Right atrium auricular region (tissue), 2 donors: ENCODE results near the gene MYOD1. TPM values are rescaled to one million over a fixed set of nuclear protein-coding genes. Genes with fewer than 3 reads are reported as not detected.

Experiments
- DNase-seq: peaks from one replicate; pipeline ENCODE4 v3.0.0-alpha.2; 2019; ENCODE audit warnings: low spot score
- H3K27ac ChIP-seq, 2 donors: fragments of 200-600 bp; sonication (generic); 1 replicate in 1 of 2; 2 replicates in 1 of 2; pipeline ENCODE4 v1.5.1; 2016 to 2019
- H3K27me3 ChIP-seq, 2 donors: fragments of 200-600 bp; sonication (generic); one replicate each; pipeline versions ENCODE4 v1.5.1 to v1.6.0; 2017 to 2019
- H3K36me3 ChIP-seq: fragments of 200-600 bp; sonication (generic); one replicate; pipeline ENCODE4 v1.5.1; 2016
- H3K4me1 ChIP-seq, 2 donors: fragments of 200-600 bp; sonication (generic); one replicate each; pipeline versions ENCODE4 v1.5.1 to v1.6.0; 2017 to 2019
- H3K4me3 ChIP-seq, 2 donors: fragments of 200-600 bp; sonication (generic); 1 replicate in 1 of 2; 2 replicates in 1 of 2; pipeline ENCODE4 v1.5.1; 2017 to 2019; ENCODE audit warnings: mild to moderate bottlenecking in 1 of 2, moderate library complexity in 1 of 2
- H3K9me3 ChIP-seq, 2 donors: fragments of 200-600 bp; sonication (generic); one replicate each; pipeline ENCODE4 v1.5.1; 2019
- total RNA-seq, 2 donors: library from RNA; depleted of rRNA; stranded (reverse); fragments of >200 nt; gene quantifications; one replicate each; pipeline ENCODE4 v1.1.0, GENCODE V29; 2016
- TF ChIP-seq, protein P1 (sequence below), 2 donors: fragments of 200-600 bp; sonication (generic); IDR thresholded peaks; one replicate each; pipeline ENCODE4 v1.5.1; 2019; ENCODE audit warnings: antibody characterized with exemption in 2 of 2

Gene MYOD1
- total RNA-seq, 2 donors from 2014 or later = not detected

DNA sequence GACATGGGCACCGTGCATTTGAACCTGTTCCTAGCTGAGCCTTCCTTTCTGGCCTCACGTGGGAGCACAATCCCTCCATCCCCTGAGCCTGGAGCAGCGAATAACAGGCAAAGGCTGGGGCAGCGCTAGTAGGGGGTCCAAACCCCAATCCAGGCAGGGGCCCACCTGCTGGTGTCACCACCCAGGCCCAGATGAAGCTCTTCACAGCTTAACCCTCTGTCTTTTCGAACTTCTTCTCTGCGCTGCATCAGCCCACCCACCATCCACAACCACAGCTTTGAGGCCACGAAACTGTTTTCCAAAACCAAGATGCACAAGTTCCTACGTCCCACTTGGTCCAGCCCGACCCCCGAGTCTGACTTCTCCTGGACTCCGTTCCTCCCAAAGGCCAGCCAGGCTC, 26.7 kb downstream of the MYOD1 start:
- no peak for DNase-seq
- H3K36me3 ChIP-seq = no peaks in the 10 kb centered on the region
- no peaks in the 10 kb centered on the region for H3K9me3 ChIP-seq
- TF ChIP-seq, protein P1, sequence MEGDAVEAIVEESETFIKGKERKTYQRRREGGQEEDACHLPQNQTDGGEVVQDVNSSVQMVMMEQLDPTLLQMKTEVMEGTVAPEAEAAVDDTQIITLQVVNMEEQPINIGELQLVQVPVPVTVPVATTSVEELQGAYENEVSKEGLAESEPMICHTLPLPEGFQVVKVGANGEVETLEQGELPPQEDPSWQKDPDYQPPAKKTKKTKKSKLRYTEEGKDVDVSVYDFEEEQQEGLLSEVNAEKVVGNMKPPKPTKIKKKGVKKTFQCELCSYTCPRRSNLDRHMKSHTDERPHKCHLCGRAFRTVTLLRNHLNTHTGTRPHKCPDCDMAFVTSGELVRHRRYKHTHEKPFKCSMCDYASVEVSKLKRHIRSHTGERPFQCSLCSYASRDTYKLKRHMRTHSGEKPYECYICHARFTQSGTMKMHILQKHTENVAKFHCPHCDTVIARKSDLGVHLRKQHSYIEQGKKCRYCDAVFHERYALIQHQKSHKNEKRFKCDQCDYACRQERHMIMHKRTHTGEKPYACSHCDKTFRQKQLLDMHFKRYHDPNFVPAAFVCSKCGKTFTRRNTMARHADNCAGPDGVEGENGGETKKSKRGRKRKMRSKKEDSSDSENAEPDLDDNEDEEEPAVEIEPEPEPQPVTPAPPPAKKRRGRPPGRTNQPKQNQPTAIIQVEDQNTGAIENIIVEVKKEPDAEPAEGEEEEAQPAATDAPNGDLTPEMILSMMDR (IDR thresholded peaks at IDR 0.05) = no peak
- no peak overlapping the region for H3K27ac ChIP-seq
- no peaks in the 10 kb centered on the region for H3K4me1 ChIP-seq
- no peak overlapping the region for H3K4me3 ChIP-seq
- H3K27me3 ChIP-seq = no peaks in the 10 kb centered on the region

DNA sequence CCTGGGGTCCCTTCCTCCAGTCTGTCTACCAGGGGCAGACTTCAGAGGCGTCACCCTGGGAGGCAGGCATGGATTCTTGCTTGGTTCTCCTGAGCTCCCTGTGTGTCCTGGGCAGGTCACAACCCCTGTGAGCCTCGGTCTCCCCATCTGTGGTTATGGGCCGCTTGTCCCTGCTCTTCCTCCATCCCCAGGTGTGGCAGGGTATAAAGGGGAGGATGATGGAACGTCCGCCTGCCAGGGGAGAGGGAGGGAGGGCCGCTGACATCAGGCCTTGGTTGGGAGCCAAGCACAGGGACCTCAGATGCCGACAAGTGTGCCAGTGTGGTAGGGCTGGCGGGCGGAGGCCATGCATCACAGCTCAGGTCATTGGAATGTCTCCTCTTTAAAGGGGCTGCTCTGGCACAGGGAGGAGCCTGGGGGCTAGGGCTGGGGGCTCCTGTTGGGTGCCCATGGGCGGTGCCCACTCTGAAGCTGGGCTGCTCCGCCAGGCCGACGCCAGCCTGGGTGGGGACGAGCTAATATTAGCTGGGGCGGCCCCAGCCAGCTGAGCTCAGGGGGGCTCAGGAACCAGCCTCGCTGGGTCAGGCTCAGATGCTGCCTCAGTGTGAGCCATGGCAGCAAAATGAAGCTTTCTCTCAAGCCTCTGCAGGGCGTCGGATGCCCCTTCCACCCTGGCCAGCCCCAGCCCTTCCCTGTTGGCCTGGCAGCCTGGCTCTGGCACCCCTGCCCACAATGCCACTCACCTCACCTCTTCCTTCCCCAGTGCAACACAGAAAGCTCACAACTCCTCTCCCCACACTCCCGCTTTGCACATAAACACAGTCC, 28.0 kb downstream of the MYOD1 start:
- no peaks in the 10 kb centered on the region for H3K4me1 ChIP-seq
- H3K27me3 ChIP-seq = no peaks in the 10 kb centered on the region
- H3K36me3 ChIP-seq = no peaks in the 10 kb centered on the region
- H3K9me3 ChIP-seq = no peaks in the 10 kb centered on the region
- no peak overlapping the region for H3K4me3 ChIP-seq
- DNase-seq = no peak
- TF ChIP-seq, protein P1 (IDR thresholded peaks at IDR 0.05) = no peak
- no peak overlapping the region for H3K27ac ChIP-seq

DNA sequence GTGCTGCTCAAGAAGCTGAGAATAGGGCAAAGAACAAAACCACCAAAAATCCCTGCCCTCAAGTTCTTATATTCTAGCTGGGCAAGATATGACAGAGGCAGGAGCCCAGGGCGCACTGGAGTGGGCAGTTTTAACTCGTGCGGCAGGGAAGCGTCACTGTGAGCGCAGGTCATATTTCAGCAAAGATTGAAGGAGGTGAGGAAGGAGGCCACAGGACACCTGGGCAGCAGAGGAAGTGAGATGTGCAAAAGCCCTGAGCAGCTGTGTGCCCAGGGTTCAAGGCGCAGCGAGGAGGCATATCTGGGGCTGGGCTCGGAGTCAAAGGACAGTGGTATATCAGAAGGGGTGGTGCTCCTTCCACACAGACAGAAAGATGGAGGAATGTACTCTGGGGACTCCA, 28.7 kb downstream of the MYOD1 start:
- H3K27me3 ChIP-seq = no peaks in the 10 kb centered on the region
- no peaks in the 10 kb centered on the region for H3K9me3 ChIP-seq
- no peaks in the 10 kb centered on the region for H3K36me3 ChIP-seq
- H3K4me3 ChIP-seq = no peak overlapping the region
- H3K4me1 ChIP-seq = no peaks in the 10 kb centered on the region
- TF ChIP-seq, protein P1 (IDR thresholded peaks at IDR 0.05) = no peak
- no peak for DNase-seq
- H3K27ac ChIP-seq = no peak overlapping the region

DNA sequence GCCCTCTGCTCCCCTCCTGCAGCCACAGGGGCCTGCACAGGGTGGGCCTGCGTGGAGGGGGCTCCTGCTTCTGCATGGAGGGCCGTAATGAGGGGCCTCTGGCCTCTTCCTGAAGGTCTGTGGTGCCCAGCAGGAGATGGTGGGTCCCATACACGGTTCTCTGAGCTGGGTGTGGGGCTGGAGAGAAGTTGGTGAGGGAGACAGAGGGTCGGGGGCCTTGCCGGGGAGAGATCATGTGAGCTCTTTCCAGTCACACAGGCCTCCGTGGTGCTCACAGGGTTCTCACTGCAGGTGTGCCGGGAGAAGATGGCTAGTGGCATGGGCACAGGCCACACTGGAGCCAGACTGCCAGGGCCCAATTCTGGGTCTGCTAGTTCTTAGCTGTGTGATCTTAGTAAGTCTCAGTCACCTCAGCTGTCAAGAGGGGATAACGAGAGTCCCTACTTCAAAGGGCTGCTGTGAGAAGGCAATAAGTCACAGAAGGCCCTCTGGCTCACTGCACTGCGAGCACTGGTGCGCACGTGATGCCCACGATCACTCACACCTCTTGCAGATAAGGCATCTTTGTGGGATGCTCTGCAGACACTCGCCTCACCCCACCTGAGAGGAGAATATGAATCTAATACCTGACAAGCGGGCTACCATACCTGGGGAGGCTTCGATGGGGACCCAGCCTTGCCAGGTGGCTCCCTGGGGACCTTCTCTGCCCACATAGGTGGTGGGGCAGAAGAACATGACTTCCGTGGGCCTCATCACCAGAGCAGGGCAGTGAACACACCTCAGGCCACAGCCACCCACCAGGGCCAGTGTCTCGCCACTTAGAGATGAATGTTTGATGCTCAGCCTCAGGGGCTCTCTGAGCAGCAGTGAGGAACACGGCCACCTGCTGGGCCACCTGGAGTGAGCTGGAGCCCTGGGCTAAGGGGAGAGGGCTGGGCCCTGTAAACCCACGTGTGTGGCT, 29.7 kb downstream of the MYOD1 start:
- TF ChIP-seq, protein P1 (IDR thresholded peaks at IDR 0.05) = no peak
- no peak overlapping the region for H3K4me3 ChIP-seq
- no peaks in the 10 kb centered on the region for H3K9me3 ChIP-seq
- no peaks in the 10 kb centered on the region for H3K27me3 ChIP-seq
- no peak for DNase-seq
- H3K27ac ChIP-seq = no peak overlapping the region
- H3K4me1 ChIP-seq = no peaks in the 10 kb centered on the region
- H3K36me3 ChIP-seq = no peaks in the 10 kb centered on the region

DNA sequence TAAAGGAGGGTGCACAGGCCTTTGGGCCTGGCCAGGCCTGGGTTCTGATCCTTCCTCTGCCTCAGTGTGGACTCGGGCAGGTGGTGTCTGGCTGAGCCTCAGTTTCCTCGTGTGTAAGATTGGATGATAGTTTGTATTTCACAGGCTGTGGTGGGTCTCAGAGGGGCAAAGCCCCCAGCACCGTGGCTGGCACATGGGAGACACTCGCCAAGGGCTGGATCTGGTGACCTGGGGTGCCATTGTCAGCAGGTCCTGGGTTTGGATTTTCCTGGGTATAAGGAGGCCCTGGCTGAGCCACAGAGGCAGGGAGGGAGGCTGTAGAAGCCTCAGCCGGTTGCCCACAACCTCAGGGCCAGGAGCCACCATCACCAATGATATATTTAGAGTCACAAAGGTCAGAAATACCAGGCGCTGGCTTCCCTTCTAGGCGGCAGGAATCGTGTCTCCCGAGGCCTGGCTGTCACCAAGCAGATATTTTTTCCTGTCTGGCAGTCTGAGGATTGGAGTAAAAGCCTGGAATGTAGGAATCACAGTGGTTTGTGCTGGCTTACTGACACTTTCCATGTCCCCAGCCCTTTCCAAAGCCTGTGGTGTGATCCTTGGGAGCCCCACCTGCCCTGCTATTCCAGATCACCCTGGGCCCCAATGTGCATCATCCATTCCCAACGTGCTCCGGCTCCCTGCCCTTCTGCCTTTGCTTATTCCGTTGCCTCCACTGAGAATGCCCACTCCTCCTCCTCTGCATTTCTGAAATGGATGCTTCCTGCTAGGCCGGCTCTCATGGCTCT, 30.8 kb downstream of the MYOD1 start:
- no peaks in the 10 kb centered on the region for H3K27me3 ChIP-seq
- no peaks in the 10 kb centered on the region for H3K9me3 ChIP-seq
- H3K4me1 ChIP-seq = no peaks in the 10 kb centered on the region
- no peak for DNase-seq
- no peaks in the 10 kb centered on the region for H3K36me3 ChIP-seq
- no peak overlapping the region for H3K27ac ChIP-seq
- no peak overlapping the region for H3K4me3 ChIP-seq
- TF ChIP-seq, protein P1 (IDR thresholded peaks at IDR 0.05) = no peak
